Keratinocyte (primary cell): ENCODE results near the gene CHST12. TPM values are rescaled to one million over a fixed set of nuclear protein-coding genes. Genes with fewer than 3 reads are reported as not detected.

Experiments used
- DNase-seq: peaks from one replicate; pipeline ENCODE4 v3.0.0-alpha.2; 2011; ENCODE audit warnings: low read depth, missing footprints, low spot score
- FAIRE-seq: peaks from 2 replicates; lab custom pipeline; 2011; peaks lifted over from hg19 to GRCh38; lab: Jason Lieb, UNC
- H2AFZ ChIP-seq: 2 replicates; pipeline ENCODE4 v1.6.0; 2012; ENCODE audit warnings: low read length, control low read depth, inconsistent platforms; ENCODE audit not compliant: control insufficient read depth
- H3K27ac ChIP-seq: 2 replicates; pipeline ENCODE4 v1.5.1; 2011; ENCODE audit warnings: low read length; ENCODE audit not compliant: control insufficient read depth, insufficient read depth
- H3K27me3 ChIP-seq: 3 replicates; pipeline ENCODE4 v1.6.0; 2011; ENCODE audit warnings: low read length; ENCODE audit not compliant: control insufficient read depth, insufficient read depth; ENCODE audit errors: extremely low read depth
- H3K36me3 ChIP-seq, 2 experiments: 2 replicates in 1 of 2; 3 replicates in 1 of 2; pipeline ENCODE4 v1.5.1; 2011; ENCODE audit warnings: low read length in 2 of 2, mild to moderate bottlenecking in 1 of 2; ENCODE audit not compliant: control insufficient read depth in 2 of 2, insufficient read depth in 2 of 2; ENCODE audit errors: extremely low read depth in 1 of 2
- H3K4me1 ChIP-seq: 3 replicates; pipeline ENCODE4 v1.5.1; 2011; ENCODE audit warnings: low read length; ENCODE audit not compliant: control insufficient read depth, insufficient read depth; ENCODE audit errors: extremely low read depth
- H3K4me2 ChIP-seq: 3 replicates; pipeline ENCODE4 v1.6.0; 2011; ENCODE audit warnings: low read depth, low read length; ENCODE audit not compliant: control insufficient read depth, insufficient read depth; ENCODE audit errors: extremely low read depth
- H3K4me3 ChIP-seq, 3 experiments: fragments of 200-600 bp in 1 of 3; sonication (generic) in 1 of 3; 2 replicates in 2 of 3; 3 replicates in 1 of 3; pipeline ENCODE4 v1.5.1; 2011 to 2016; ENCODE audit warnings: low read length in 3 of 3, mild to moderate bottlenecking in 3 of 3, control low read depth in 2 of 3, inconsistent platforms in 1 of 3, low read depth in 1 of 3, mixed read lengths in 1 of 3, mixed run types in 1 of 3, moderate library complexity in 1 of 3; ENCODE audit not compliant: control insufficient read depth in 2 of 3, insufficient read depth in 2 of 3; ENCODE audit errors: extremely low read depth in 1 of 3
- H3K79me2 ChIP-seq: 2 replicates; pipeline ENCODE4 v1.6.0; 2012; ENCODE audit warnings: low read length; ENCODE audit not compliant: control insufficient read depth, insufficient read depth
- H3K9ac ChIP-seq: 3 replicates; pipeline ENCODE4 v1.6.0; 2011; ENCODE audit warnings: low read length; ENCODE audit not compliant: control insufficient read depth, insufficient read depth; ENCODE audit errors: extremely low read depth
- H3K9me1 ChIP-seq: 3 replicates; pipeline ENCODE4 v1.6.0; 2011; ENCODE audit warnings: low read length; ENCODE audit not compliant: control insufficient read depth, insufficient read depth; ENCODE audit errors: extremely low read depth
- H3K9me3 ChIP-seq: 2 replicates; pipeline ENCODE4 v1.5.1; 2012; ENCODE audit warnings: low read depth, low read length; ENCODE audit not compliant: control insufficient read depth
- H4K20me1 ChIP-seq: 3 replicates; pipeline ENCODE4 v1.6.0; 2011; ENCODE audit warnings: low read length; ENCODE audit not compliant: control insufficient read depth, insufficient read depth; ENCODE audit errors: extremely low read depth
- CTCF ChIP-seq, 3 experiments: IDR thresholded peaks in 1 of 3; conservative IDR thresholded peaks in 1 of 3; optimal IDR thresholded peaks in 1 of 3; 2 replicates in 2 of 3; 3 replicates in 1 of 3; pipeline versions ENCODE3 to v1.5.1; 2011; ENCODE audit warnings: low read length in 3 of 3, mild to moderate bottlenecking in 3 of 3, moderate library complexity in 2 of 3, control low read depth in 1 of 3, inconsistent platforms in 1 of 3; ENCODE audit not compliant: insufficient read depth in 2 of 3; ENCODE audit errors: extremely low read depth in 1 of 3
- EZH2 ChIP-seq: IDR thresholded peaks from one replicate; pipeline ENCODE4 v1.6.1; 2012; ENCODE audit warnings: inconsistent platforms, mild to moderate bottlenecking, low read length, moderate library complexity
- dilution Hi-C: fragments of 300-500 bp; cut with MboI; formaldehyde crosslinking; loops from one replicate; pipeline ENCODE4 v1.7.0; 2020; ENCODE audit warnings: low sequenced_read_pairs; ENCODE audit not compliant: extremely low pct_ligation_motif_present
- polyA plus RNA-seq, 5 experiments: library from polyadenylated mRNA; depleted of rRNA in 3 of 5; stranded (reverse) in 3 of 5; stranded (forward) in 1 of 5; unstranded in 1 of 5; fragments of >200 nt; gene quantifications; 1 replicate in 1 of 5; 2 replicates in 3 of 5; 3 replicates in 1 of 5; pipeline versions ENCODE4 v1.2.1 to v1.2.3, GENCODE V29; 2011 to 2012; ENCODE audit warnings: missing spikeins in 2 of 5, low read depth in 1 of 5, low replicate concordance in 1 of 5

Gene CHST12
- polyA plus RNA-seq, 1 donor (not counting 4 experiments of a cell fraction or from before 2014, with no cell fraction given), result 5.0 TPM

DNA sequence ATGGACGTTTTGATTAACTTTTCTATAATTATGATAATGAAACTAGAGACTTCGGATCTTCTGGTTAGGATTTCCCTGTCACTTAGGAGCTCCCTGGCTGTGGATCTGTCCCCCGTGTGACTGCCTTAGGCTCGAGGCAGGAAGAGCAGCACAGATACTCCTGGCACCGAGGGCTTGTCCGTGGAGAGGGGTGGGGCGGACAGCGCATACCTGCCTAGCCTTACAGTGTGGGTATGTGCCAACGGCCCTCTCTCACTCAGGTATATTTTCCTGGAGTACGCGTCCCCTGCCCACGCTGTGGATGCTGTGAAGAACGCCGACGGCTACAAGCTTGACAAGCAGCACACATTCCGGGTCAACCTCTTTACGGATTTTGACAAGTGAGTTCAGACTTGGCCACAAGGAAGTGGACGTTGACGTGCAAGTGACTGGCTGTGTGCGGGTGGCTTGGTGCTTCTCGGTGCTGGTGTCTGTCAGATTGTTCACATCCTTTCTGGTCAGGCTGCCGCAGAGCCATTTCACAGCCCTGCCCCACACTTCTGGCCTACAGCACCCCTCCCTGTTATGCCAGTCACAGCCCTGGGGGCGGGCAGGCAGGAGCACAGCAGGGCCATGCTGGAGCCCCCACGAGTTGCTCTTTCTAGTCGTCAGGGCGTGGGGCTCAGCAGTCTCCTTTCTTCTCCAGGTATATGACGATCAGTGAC is 40.9 kb upstream of the CHST12 start:
- no peak for FAIRE-seq
- no peak overlapping the region for H3K4me2 ChIP-seq
- no peak overlapping the region for H3K9ac ChIP-seq
- H4K20me1 ChIP-seq, result peaks cover 28% of the 10 kb centered on the region
- peaks cover 62% of the 10 kb centered on the region for H3K79me2 ChIP-seq
- DNase-seq, result no peak
- peaks cover 31 to 58% of the 10 kb centered on the region in 2 experiments for H3K36me3 ChIP-seq
- H3K27me3 ChIP-seq, result no peaks in the 10 kb centered on the region
- H3K4me1 ChIP-seq, result peaks cover 11% of the 10 kb centered on the region
- H2AFZ ChIP-seq, result no peak overlapping the region
- TF ChIP-seq EZH2 (no peak), CTCF (optimal IDR thresholded peaks at IDR 0.05 in 1 of 3, IDR thresholded peaks at IDR 0.05 in 1 of 3, conservative IDR thresholded peaks at IDR 0.05 in 1 of 3; ENCODE audit: extremely low read depth in 1 of 3, insufficient read depth in 2 of 3, low read length in 3 of 3) (no peak)
- H3K9me1 ChIP-seq, result no peaks in the 10 kb centered on the region
- no peak overlapping the region for H3K27ac ChIP-seq
- dilution Hi-C loops, result no loop called here
- H3K9me3 ChIP-seq, result no peaks in the 10 kb centered on the region
- H3K4me3 ChIP-seq, result no peak overlapping the region

GRCh38 chr7:2369139-2369538 is 34.3 kb upstream of the CHST12 start:
- Histone ChIP-seq H3K9me1 (no peaks in the 10 kb centered on the region), H4K20me1 (peaks cover 18% of the 10 kb centered on the region), H3K79me2 (peaks cover 38% of the 10 kb centered on the region), H3K4me1 (no peaks in the 10 kb centered on the region), H3K4me3 (no peak overlapping the region), H3K9ac (no peak overlapping the region), H3K27me3 (no peaks in the 10 kb centered on the region), H3K27ac (no peak overlapping the region), H3K4me2 (no peak overlapping the region), H2AFZ (no peak overlapping the region), H3K9me3 (no peaks in the 10 kb centered on the region), H3K36me3 (peaks cover 56 to 67% of the 10 kb centered on the region in 2 experiments)
- FAIRE-seq (no peak), DNase-seq (no peak)
- dilution Hi-C loops, result no loop called here
- TF ChIP-seq EZH2 (no peak), CTCF (optimal IDR thresholded peaks at IDR 0.05 in 1 of 3, IDR thresholded peaks at IDR 0.05 in 1 of 3, conservative IDR thresholded peaks at IDR 0.05 in 1 of 3; ENCODE audit: extremely low read depth in 1 of 3, insufficient read depth in 2 of 3, low read length in 3 of 3) (no peak)
